ENCODE data around the gene BFSP2.

The BFSP2 gene

DNA sequence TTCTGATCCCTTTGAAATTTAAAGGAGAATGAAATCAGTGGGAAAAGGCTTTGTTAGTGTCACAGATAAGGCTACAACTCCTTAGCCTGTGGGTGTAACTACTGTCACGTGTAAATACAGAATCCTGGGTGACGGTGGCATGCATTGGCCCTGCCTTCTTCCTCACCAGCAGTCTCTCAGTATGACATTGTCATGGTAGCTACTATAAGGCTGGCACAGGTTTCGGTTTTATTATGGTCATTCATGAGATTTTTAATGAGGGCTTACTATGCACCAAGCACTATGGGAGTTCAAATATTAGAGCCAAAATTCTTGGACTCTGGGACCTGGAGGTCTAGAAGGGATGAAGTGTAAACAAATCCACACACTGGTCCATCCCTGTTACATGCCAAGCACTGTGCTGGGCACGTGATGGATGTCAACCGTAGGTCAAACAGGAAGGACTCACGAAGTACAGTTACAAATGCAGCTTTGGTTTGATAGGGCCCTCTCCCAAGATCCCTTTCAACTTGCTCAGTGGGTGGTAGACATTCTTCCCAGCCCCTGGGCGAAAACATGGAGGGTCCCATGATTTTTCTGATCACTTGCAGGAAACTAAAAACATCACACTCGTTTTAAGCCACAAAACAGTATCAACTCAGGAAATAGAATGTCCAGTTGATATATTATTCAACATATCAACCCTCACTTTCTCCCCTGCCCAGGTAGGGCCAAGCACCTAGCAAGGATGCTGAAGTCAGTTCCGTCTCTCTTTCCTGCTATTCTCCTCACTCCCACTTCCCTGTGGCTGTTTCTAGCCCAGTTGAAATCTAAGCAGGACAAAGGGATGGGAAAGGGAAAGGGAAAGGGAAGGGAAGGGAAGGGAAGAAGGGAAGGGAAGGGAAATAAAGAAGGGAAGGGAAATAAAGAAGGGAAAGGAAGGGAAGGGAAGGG is 25.3 kb downstream of the BFSP2 start:
- DNase-seq = no peak

DNA sequence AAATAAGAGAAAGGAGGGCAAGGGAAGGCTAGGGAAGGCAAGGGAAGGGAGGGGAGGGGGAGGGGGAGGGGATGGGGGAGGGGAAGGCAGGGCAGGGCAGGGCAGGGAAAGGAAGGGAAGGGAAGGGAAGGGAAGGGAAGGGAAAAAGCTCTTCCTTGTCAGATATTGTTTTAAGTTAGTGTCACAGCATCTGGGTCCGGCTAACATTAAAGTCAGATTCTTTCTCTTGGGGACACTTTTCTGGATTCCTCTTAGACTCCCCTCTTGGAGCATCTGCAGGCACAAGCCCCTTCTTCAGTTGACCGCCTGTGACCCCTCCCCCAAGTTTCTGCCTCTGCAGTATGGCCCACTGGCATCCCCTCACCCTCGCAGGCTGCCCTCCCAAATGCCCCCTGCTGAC is 26.0 kb downstream of the BFSP2 start:
- no peak for DNase-seq

DNA sequence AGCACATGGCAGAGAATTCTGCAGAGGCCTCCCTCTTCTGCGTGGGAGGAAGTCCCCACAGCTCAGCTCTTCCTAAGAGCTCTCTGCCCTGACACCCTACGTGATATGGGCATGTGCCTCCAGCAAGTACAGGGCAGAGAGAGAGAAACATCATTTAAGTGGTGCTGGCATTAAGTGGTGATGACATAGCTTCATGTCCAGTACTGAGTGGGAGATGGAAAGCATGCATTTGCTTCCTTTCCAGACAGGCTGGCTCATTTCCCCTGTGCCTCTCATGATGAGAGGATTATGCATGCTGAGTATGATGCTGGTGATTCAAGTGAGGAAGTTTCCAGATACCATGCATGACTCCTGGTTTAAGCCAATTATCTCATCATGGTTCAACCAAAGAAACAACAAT is 26.9 kb downstream of the BFSP2 start:
- DNase-seq = no peak

DNA sequence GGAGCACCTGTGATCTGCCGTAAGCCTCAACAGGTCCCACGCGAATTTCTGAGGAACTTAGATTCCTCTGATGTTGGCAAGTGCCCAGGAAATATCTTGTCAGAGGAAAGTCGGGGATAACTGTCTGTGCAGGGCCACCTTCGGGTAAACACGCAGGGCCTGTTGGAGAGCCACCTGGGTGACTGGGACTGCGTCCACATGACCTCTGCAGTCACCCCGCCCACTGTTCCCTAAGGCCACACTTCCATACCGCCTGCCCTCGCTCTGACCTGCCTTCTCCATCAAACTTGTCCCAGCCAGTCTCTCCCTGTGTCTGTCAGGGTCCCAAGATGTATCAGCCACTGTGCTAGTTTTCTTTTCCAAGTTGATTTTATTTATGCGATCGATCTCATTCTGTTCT is 28.7 kb downstream of the BFSP2 start:
- no peak for DNase-seq

DNA sequence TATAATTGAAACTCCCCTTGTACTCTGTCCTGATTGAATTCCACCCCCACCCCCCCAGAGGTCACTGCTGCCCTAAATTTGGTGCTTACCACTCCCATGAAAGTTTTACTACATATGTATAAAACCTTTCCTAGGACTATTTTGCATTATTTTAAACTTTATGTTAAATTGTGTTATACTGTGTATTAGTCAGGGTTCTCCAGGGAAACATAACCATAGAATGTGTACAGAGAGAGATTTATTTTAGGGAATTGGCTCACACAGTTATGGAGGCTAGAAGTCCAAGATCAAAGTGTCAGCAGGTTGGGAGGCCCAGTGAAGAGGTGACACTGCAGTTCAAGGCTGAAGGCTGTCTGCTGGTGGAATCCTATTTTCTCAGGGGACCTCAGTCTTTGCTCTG is 29.2 kb downstream of the BFSP2 start:
- no peak for DNase-seq

DNA sequence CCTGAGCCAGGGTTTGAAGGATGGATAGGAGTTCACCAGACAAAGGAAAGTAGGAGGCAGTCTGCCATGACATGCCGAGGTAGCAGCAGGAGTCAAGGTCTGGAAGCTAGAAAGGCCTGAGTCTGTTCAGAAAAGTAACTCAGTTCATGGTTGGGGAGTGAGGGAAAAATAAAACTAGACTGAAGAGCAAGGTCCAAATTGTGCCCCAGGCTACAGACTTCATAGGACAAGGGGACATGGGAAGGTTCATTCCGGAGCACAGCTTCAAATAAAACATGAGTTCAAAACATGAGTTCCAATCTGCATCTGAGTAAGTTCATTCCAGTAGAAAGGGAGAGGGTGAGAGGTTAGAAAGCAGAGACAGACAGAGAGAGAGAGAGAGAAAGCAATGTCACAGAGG is 39.7 kb downstream of the BFSP2 start:
- no peak for DNase-seq

DNA sequence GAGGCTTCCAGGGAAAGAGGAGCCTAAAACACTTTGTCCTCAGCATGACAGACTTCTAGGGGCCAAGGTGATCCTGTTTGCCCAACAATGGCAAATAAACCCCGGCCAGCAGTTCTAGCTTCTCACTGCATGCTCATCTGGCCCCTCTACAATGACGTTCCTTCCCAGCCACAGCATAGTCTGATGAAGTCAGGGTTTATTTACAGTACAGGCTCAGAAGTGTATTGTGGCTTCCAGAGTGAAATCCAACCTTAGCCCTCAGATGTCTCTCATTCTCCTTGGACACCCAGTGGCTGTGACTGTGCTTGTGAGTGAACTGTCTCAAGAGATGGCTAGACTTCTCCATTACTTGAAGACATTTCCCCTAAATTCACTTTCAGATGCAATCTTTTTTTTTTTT is 40.8 kb downstream of the BFSP2 start:
- no peak for DNase-seq

DNA sequence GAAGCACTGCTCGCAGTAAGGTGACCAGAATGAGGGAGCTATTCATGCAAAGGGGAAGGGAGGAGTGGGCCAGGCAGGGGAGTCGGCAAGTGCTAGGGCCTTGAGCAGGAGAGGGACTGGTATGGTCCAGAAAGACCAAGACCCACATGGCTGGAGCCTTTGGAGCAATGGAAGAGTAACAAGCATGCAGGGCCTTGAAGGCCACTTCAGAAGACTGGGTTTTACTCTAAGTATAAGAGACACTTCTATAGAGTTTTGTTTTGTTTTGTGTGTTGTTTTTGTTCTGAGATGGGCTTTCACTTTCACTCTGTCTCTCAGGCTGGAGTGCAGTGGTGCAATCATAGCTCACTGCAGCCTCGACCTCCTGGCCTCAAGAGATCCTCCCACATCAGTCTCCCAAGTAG is 42.0 kb downstream of the BFSP2 start:
- DNase-seq = no peak

DNA sequence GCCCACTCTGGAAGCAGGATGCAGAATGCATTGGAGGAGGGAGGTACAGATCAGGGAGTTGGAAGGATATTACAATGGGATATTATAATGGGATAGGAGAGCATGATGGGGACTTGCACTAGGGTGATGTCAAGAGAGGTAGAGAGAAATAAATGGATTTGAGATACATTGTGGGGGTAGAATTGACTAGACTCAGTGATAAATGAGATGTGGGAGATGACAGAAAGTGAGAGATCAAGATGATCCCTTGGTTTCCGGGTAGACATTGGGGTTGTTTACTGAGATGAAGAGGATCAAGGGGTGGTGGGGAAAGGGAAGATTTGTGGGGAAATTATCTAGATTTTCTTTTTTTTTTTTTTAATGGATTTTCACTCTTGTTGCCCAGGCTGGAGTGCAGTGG is 42.7 kb downstream of the BFSP2 start:
- no peak for DNase-seq

DNA sequence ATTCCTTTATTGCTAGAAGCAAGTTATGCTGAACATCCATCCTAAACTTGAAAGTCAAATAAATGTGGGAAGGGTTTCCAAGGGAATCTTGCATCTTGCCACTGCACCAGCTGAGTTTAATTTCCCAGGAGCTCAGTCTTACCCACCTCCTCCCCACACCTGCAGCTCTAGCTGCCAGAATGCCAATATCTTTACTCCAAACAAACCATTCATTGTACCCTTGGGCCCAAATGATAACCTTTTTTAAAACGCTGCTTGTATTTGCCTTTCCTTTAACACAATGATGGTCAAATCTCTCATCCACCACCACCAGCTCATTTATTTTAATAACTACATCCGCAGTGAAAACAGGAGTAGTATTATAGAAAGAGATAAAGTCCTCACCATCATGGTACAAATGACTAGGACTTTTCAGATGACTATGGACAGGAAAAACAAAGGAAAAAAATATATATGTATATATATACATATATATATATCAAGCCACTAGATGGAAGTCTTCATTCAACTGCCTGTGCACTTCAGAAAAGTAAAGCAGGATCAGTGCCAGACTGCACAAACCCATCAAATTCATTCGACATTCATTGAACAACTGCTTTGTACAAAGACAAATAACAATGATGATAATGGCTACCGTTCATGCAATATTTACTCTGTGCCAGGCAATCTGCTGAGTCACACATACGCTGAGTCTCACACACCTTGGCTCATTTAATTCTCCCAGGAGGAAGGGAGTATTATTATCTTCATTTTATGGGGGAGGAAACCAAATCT is 44.0 kb downstream of the BFSP2 start:
- DNase-seq = no peak

DNA sequence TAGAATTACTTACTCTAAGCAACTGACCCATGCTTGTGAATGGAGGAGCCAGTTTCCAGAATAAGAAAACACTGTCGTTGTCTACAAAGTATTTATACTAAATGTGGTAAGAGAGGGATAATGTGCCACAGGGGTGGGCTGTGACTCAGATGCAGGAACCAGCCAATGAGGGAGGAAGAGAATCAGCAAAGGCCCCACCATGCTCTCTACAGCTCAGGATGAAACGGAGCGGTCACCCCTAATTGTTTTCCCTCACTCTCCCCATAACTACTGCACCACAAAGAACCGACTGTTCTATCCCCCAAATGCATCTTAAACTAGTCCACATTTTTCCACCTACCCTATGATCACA is 44.5 kb downstream of the BFSP2 start:
- DNase-seq = no peak

DNA sequence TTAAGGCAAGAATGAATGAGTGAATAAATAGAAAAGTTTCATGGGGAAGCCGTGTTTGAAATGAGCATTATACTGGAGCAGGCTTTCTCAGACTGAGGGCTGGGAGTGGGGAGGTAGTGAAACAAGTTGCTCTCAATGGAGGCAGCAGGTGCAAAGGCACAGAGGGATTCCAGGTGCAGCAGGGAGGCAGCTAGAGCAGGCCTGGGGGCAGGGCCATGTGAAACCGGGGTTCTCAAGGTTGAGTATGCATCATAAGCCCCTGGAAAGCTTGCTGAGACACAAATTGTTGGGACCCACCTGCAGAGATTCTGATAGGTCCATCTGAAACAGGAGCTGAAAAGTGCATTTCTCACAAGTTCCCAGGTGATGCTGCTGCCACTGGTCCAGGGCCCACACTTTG is 45.3 kb downstream of the BFSP2 start:
- DNase-seq = no peak

DNA sequence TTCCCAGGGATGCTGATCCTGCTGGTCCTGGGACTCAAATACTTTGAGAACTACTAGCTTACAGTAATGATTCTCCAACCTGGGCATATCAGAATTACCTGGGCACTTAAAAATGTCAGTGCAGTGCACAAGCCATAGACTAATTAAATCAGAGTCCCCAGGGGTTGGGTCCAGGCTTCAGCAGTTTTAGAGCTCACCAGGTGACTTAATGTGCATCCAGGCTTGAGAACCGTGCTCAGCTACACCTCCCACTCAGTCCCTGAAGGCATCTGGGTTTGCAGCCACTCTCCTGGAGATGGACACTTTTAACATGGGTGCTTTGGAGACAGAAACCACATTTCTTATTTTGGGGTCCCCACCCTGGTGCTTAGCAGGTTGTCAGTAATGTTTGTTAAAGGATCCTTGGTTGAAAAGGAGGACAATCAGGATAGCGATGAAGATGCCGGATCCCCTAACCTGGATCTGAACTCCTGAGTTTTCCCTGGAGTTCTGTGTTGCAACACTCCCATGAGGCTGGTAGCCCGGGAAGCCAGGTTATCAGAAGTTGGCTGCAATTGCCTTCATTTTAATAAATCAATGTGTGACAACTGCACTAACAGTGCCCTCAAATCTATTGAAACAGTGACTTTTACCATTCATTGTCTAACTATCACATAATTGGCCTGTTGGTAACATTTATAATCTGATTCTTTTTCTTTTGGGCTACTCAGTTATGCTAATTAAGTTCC is 48.1 kb downstream of the BFSP2 start:
- DNase-seq = no peak

DNA sequence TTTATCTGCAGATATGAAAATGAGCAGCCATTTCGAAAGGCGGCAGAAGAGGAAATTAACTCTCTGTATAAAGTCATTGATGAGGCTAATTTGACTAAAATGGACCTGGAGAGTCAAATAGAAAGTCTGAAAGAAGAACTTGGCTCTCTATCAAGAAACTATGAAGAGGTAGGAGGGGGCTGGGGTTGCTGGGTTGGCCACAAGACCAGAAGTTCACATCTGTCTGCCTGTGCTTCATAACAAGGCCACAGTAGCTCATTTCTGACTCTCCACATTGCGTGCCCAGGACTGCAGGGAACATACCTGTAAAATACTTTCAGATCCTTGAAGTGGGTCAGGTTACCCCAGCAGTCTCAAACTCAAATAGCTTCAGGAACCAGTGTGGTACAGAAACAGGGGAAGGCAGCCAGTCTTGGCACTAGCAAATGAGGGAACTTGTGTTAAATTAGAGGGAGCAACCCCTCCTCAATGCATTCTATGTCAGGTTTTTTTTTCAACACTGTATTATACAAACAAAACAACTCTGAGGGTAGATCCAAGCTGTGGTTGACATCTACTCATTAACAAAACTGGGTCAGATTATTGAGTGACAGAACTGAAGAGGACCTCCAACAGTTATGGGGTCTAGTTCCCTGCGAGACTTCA is 48.7 kb downstream of the BFSP2 start:
- no peak for DNase-seq

DNA sequence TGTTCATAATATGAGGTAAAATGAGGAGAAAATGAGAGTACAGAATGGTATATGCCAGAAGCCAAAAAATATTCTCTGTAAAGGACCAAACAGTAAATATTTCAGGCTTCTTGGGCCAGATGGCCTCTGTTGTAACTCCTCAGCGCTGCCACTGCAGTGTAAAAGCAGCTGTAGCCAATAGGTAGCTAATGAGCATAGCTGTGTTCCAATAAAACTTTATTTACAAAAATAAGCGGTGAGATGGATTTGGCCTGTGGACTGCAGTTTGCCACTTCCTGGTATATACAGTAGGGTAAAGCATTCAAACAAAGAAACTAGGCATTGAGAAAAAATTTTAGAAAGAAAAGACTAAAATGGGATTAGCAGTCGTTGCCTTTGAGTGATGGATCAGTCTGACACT is 51.5 kb downstream of the BFSP2 start:
- DNase-seq = no peak

DNA sequence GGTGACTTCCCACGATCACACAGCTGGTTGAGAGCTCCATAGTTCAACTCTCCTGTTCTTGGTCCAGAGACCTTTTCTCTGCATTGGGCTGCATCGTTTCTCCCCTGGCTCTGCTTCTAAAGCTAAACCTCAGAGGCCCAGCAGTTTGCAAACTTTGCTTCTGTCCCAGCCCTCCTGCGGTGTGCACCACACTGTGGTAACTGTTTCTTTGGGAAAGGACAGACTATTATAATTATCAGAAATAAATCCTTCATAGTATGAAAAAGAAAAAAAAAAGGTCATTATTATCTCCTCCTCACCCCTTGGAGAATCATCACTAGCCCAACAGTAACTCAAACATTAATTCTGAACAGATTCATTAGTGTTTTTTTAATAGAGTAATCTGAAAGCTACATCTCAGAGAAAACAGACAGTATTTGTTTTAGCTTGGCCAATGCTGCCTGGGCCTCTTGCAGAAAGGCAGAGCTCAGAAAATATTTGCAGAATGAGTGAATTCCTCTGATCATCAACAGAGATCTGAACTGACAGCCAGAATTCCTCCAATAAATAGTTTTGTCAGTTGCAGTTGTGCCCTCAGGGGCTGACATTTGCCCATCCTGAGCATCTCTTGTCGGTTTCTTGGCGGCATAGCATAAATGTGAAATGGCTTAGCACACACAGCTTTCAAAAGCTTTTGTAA is 52.9 kb downstream of the BFSP2 start:
- DNase-seq = no peak

DNA sequence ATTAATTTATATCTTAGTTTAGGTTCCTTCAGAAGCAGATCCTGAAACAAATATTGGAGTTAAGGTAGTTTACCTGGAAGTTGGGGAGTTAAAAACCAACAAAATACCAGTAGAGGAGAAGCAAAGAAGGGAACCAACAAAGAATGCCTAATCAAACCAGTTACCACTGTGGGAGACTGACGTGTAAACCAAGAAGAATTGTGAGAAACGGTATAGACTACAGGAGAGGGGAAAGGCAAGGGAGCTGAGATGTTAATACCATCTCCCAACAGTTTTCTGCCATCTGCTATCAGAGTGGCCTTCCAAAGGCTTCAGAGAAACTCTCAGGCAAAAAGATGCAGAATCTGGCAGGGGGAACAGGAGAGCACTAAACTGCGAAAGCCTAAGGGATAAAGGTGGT is 53.5 kb downstream of the BFSP2 start:
- DNase-seq = no peak

DNA sequence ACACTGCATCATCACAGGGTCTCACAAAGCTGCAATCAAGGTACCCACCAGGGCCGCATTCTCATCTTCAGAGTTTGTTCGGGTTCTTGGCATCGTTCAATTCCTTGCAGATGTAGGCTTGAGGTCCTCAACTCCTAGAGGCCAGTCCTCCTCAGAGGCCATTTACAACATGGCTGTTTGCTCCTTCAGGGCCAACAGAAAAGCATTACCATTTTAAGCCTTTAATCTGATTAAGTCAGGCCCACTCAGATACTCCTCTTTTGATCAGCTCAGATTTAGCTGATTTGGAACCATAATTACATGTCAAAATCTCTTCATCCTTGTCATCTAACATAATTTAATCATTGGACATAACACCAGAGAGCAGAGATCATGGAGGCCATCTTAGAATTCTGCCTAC is 55.4 kb downstream of the BFSP2 start:
- DNase-seq = no peak

DNA sequence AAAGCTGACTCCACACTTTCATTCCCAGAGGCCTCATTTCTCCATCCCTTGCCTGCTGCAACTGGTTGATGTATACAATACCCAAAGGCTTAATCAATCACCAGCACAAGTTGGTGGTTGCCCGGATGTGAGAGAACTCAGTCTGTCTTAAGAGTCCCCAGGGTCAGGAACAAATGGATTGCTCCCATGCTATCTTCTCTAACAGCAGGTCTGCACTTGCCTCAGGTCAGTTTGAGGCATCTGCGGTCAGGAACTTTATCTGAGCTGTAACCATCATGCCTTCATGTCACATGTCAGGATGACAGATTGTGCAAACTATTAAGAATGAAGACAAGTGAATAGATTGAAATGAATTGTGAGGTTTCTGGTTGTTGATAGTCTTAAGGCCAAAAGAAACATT is 56.1 kb downstream of the BFSP2 start:
- no peak for DNase-seq

DNA sequence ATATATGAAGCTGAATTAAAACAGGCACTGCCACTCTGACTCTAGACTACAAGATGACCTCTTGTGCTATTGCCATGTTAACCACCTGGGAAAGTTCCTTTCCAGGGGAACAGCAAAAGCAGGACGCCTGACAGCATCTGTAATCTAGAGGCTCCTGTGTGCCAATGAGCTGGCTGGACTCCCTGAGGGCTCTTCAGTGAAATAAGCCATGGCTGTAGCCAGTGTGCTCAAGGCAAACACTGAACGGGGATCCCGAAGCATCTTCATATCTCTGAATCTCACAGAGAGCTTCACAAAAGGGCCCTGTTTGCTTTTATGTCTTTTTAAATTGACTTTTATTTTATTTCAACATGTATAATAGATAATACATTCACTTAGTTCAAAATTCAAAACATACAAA is 57.2 kb downstream of the BFSP2 start:
- DNase-seq = no peak

DNA sequence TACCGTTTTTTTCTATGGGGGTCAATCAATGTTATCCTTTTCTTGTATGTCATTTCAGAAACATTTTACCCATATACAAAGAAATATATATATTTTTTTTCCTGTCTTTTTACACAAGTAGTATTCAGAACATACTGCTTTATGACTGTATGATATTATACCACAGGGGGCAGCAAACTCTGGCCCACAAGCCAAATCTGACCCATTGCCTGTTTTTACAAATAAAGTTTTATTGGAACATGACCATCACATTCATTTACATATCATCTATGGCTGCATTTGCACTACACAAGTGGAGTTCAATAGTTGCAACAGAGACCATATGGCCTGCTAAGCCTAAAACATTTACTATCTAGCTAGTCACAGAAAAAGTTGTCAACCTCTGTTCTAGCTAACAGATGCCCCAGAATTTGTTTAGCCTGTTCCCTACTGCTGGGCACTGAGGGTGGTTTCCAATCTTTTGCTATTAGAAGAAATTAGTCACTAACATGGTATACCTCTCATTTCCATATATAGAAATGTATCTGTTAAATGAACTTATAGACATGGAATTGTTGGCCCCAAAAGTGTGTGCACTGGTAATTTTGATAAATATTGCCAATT is 57.7 kb downstream of the BFSP2 start:
- no peak for DNase-seq

DNA sequence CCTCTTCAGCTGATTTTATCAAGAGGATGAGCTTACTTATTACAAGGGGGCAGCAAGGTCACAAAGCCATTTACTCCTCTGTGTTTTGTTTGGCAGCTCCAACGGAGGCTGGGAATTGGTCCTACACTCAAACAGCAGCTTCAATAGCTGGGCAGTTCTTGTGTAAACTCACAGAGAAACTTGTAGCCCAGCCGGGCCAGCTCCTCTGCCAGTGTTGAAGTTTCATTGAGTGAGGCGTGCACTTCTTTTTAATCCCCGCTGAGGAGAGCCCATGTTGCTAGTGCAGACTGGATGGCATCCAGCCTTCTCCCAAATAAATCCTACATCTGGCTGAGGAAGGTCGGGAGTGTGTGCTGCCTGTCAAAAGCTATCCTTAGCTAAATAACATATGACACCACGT is 59.5 kb downstream of the BFSP2 start:
- no peak for DNase-seq

Data from GF-D8 (cell line).